HG03064 (cell line): ENCODE results near the gene HIRA.

Experiments used
- ATAC-seq: cut with Tn5 transposase; IDR thresholded peaks from one replicate; pipeline ENCODE4 v1.9.1; 2021; ENCODE audit warnings: low read depth; ENCODE audit not compliant: unreplicated experiment

Gene HIRA

DNA sequence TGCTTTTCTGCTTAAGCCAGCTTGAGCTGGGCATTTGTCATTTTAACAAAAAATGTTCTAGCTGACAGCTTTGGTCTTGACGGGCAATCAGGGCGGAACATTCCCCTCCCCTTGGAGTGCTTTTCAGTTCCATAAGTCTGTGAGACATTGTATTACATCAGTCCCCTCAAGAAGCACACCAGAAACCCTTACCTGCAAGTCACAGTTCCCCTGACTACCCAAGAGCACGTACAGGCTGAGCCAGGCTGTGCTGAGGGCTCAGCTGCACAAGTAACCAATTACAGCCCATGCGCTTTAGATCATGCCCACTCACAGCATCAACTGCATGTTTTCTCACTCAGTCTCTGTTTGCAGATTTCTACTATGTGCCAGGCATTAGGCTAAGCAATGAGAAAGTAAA, 19.1 kb downstream of the HIRA start:
- no peak for ATAC-seq

DNA sequence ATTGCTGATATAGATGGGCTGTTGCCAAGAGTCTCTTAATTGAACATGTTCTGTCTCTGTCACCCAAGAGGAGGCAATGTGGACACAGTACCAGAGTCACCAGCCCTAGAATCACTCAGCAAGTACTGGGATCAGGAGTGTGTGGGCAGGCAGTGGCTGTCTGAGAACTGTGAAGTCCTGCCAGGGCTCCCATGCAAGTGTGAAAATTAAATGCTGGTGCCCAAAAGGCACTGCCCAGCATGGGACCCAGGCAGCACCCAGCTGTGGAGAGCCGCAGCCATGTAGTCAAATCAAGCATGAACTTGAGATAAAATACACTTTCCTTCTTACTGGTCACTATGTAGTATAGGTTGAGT, 19.9 kb downstream of the HIRA start:
- no peak for ATAC-seq

- ATAC-seq, result no peak
Observed at GRCh38 chr22:19410941-19411689, 20.4 kb downstream of the HIRA start.

- no peak for ATAC-seq
Observed at GRCh38 chr22:19407649-19408606, 23.6 kb downstream of the HIRA start.

DNA sequence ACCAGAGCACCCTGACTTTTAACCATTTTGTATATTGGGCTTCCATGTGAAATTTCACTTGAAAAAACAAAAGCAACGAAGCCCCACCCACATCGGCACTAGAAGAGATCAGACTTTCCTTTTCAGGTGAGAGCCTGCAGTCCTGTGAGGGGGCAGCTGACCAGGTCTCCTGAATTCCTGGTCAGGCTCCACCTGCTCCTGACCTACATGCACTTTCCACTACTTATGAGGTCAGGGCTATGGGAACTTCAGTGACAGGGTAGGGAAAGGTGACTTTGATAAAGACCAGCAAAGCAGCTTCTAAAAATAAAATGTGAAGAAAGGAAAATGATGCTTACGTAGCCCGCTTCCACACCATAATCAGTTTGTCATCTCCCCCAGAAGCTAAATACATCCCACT, 24.7 kb downstream of the HIRA start:
- ATAC-seq, result no peak

DNA sequence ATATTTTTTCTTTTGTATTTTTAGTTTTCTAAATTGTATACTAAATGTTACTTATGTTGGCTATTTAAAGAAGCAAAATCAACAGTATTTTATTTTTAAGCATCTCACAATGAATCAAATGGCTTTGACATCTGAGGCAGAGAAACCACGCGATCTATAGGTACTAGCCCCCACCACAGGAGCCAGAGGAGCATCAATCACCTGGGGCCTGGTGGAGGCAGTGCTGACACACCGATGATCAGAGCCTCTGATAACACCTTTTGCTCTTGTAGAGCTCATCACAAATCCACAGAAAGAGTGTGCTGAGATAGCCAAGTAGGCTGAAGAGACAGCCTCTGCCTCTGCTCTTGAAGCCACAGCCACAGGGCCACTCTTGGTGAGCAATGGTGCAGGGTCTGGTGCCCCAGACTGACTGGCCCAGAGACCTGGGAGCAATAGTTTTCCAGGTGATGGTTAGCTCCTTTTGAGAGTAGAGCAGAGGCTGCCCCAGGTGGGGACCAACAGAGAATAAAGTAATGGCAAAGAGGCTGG, 25.2 kb downstream of the HIRA start:
- ATAC-seq, result no peak

DNA sequence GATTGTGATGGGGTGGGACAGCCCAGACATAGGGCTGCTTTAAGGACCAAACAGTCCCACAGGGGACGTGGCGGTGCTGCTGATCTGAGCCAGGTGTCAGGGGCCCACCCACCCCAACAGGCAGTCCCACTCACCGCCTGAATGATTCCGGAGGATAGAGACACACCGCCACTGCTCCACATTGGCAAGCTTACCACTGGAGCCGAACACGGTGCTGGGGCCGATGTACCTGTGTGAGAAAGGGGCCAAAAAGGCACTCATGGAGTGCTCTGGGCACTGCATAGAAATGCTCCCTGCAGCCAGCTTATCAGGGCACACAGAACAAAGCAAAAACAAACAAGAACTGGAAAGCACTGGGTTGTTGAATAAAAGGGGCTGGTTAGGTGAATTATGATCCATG, 25.9 kb downstream of the HIRA start:
- ATAC-seq, result no peak

DNA sequence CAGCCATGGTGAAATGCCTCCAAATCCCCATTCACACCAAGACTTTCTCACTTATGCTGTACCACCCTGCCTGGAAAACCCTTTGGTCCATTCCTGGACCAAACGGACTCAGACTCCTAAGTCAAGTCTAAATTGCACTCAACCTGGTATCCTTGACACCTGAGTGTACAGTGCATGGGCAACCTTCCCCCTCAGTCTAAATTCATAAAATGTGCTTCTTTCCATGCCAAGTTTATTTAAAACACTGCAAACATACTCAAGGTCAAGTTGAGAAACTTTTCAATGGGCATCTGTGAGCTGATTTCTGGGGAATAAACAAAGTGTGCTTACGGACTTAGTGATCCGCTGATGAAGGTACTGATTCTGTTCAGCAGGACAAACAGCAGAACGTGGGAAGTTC, 26.4 kb downstream of the HIRA start:
- ATAC-seq, result no peak

DNA sequence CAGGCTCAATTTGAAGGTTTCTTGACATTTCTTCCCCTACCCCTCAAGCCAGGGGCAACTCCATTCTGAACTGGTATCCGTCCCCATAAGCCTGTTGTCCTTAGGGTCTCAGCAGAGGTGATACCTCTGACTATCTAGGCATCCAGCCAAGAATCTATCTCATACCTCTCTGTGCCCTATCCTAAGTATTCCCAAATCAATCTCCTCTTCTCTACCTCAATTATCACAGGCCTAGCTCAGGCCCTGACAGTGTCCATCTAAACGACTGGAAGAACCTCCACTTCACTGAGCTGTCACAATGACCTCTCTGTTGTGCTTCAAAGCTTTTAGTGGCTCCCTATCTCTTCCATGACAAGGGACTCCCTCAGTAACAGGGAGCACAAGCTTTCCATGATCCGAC, 26.9 kb downstream of the HIRA start:
- ATAC-seq, result no peak

- ATAC-seq, result no peak
Observed at GRCh38 chr22:19402642-19403191, 28.8 kb downstream of the HIRA start.

DNA sequence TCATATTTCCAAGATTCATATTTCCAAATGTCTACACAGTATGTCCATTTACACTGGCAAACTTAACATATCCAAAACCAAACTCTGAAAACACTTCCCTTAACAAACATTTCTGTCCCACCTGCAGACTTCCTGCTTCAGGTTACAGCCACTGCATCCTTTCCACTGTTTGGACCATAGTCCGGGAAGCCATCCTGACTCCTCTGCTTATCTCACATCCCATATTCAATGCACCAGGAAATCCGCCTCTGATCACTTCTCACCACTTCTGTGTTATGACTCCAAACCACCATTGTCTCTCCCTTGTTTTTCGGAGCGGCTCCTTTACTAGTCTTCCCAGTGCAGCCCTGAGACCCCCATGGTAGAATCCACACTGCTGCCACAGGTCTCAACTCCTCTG, 30.1 kb downstream of the HIRA start:
- ATAC-seq, result no peak

GRCh38 chr22:19400881-19401280, 30.7 kb downstream of the HIRA start:
- ATAC-seq, result no peak

- no peak for ATAC-seq
Observed at GRCh38 chr22:19398652-19399051, 32.9 kb downstream of the HIRA start.

DNA sequence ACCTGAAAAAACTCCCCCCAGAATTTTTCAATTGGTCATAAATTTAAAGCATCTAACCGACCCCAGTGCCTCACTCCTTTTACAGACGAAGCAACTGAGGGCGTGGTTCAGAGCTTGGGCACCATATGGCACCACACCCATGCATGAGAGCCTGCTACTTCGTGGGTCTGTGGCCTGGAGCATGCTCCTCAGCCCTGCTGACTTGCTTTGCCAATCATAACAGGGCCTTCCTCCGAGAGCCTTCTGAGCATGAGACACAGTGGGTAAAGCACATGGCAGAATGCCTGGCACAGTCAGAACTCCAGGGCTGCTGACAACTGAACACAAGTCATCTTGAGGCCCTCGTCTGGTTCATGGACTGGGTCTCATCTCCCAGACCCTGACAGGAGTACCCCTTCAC, 33.3 kb downstream of the HIRA start:
- no peak for ATAC-seq

DNA sequence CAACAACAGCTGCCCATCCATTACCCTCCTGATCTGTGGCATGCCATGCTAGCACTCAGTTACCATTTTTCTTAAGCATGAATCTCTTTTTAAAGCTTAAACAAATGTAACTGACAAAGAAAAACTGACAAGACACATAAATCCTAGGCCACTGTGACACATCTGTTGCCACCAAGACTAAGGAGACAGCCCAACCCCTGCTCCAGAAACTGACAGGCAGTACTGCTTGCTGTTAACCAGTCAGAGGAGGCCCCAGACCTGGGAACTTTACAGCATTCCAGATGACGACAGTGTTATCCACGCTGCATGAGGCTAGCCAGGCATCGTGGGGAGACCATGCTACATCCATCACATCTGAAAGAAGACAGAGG, 33.8 kb downstream of the HIRA start:
- ATAC-seq, result no peak

DNA sequence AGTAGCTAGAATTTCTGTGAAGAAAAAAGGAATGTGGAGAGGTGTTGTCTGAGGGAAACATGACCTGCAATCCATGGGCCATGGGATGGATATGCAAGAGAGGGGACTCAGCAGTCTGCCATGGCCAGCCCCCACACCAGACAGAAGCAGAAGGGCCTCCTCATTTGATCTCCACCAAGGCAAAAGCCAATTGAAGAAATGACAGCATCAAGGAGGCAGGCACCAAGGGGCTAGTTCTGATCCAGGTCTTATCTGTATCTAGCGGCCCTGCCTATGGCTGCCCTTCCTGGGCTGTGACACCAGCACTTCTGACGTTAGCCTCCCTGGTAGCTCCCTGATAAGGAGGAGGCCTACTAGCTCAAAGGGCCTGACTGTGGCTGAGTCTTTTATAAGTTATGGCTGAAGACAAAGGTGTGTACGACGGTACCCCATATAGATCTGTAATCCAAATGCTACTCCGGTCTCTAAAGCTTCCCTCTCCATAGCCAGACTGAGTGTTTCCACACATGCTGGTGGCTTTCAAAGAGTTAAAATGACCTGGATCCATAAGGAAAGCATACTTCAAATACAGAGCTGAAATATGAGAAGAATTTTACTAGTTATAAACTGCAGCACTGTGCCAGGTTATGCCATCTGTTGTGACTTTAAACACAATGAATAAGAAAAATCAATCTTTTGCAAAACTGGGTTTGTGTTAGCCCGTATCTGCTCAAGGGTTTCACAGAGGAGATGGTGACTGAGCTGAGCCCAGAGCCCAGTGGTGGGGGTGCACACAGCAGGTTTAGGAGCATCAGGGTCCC, 34.4 kb downstream of the HIRA start:
- no peak for ATAC-seq

DNA sequence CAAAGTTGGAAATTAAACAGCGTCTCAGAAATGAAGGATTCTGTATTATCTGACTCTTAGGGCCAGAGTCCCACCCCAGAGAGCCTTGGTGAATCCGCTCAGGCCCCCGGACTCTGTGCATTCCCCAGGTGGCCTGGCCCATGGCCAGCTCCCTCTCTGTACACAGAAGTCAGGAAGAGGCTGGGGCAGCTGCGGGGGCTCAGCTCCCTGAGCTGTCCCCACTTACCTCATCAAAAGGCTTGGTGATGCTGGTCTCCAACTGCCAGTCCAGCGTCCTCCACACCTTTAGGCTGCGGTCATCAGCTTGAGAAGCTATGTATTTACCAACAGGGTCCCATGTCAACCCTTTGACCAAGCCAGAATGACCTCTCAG, 35.0 kb downstream of the HIRA start:
- no peak for ATAC-seq

GRCh38 chr22:19395276-19395675, 36.3 kb downstream of the HIRA start:
- ATAC-seq, result no peak

DNA sequence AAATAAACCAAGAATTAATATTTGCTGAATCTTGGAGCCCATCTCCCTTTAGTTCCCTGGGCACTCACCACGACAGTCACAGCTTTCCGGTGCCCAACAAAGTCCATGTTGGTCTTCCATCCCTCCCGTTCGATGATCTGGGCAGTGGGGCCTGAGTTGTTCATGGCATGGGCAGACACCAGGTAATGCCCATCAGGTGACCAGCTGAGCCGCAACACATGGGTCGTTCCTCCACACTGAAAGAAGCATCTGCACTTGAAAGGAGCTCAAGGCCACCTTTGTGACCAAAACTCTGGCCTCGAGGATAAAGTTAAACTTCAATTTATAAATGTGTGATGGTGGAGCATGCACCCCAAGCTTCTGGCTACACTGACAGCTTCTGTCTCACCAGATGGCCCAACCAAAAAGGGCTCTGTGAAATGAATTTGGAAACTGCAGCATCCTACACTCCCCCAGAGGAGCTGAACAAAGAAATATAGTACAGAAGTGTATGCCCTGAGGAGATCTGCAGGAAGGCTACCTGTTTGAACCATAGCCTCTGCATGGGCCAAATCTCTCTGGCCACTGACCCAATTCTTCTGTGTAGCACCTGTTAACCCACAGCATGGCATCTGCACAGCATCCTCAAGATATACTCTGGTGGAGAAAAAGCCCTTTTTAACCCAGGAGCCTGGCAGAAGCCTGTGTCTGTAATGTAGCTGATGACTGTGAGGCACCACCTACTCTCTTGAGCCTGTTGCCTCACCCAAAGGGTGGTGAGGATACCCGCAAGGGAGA, 37.1 kb downstream of the HIRA start:
- ATAC-seq, result no peak

DNA sequence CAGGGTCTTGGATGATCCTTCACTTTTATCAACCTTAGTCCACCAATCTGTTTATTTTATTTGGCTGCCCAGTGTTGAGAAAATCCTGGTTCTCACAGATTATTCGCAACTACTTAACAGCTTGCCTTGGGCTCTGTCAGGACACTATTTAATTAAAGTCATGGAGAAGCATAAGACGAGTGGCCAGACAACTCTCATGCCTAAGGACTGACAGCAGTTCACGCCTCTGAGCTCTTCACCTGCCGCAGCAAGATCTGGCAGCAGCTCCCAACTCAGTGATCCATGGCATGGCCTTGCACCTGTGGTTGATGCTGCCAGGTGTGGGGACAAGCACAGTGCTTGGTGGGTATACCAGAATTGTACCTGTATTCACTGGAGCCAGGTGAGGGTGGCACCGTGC, 37.8 kb downstream of the HIRA start:
- ATAC-seq, result no peak
